B cell (primary cell): ENCODE data around the gene STAC.

Source experiments
- CTCF ChIP-seq: fragments of 200-600 bp; IDR thresholded peaks from one replicate; pipeline ENCODE4 v1.8.0; 2022; ENCODE audit warnings: antibody characterized with exemption, mild to moderate bottlenecking
- EZH2 ChIP-seq: IDR thresholded peaks from 2 replicates; pipeline ENCODE4 v1.6.1; 2012; ENCODE audit warnings: borderline replicate concordance, low read depth, mild to moderate bottlenecking, moderate library complexity, low read length; ENCODE audit not compliant: insufficient read depth, poor library complexity, severe bottlenecking

- no peak for TF ChIP-seq EZH2
- no peak for TF ChIP-seq CTCF
Measured at GRCh38 chr3:36484386-36484785, 104.1 kb downstream of the STAC start.
